Measurements from ENCODE around the gene MOSMO.
A peak's percentile ranks its signal among the peaks of the same experiment; 100 is the strongest.

The MOSMO gene

DNA sequence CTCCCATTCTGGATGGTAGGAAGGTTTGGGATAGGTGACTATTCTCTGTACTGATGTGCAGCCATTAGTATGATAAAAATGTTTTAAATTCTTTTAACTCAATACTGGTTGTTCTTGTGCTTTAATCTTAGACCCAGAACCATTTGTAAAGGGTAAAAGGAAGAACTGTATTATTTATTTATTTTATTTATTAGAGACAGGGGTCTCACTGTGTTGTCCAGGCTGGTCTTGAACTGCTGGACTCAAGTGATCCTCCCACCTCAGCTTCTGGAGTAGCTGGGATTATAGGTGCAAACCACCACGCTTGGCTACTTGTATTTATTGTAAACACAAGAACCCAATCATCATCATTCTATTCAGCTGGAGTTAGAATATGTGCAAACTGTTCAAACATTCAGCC, 2.2 kb upstream of the MOSMO start:
- no peak overlapping the region for H3K4me3 ChIP-seq (ENCODE audit: low read depth, low read length)
- no peak overlapping the region for H4K91ac ChIP-seq (ENCODE audit: low read depth, low read length)
- H3K4ac ChIP-seq (ENCODE audit: low read depth, low read length) = no peak overlapping the region
- H3K23ac ChIP-seq (ENCODE audit: low read length) = no peak overlapping the region
- peaks cover 9 to 12% of the 10 kb centered on the region in 2 experiments for H3K4me1 ChIP-seq (ENCODE audit: control insufficient read depth in 1 of 2, insufficient read depth in 2 of 2, low read length in 2 of 2)
- no peak for DNase-seq
- peaks cover 13% of the 10 kb centered on the region for H3K79me2 ChIP-seq (ENCODE audit: control insufficient read depth, insufficient read depth, low read length, poor library complexity)
- no peak overlapping the region for H2BK5ac ChIP-seq (ENCODE audit: low read depth, low read length, poor library complexity)
- no peak overlapping the region for H2BK12ac ChIP-seq (ENCODE audit: low read length)
- peaks cover 1% of the 10 kb centered on the region for H3K9me3 ChIP-seq (ENCODE audit: insufficient read depth, low read depth, low read length)
- no peak overlapping the region for H2AK5ac ChIP-seq (ENCODE audit: low read length)
- no peak overlapping the region for H2BK120ac ChIP-seq (ENCODE audit: insufficient read depth, low read length, poor library complexity)
- H3K36me3 ChIP-seq (ENCODE audit: control insufficient read depth in 1 of 2, insufficient read depth in 2 of 2, low read length in 2 of 2) = no peaks in the 10 kb centered on the region
- WGBS (ENCODE audit: extremely low coverage, insufficient coverage, insufficient read length) = no CpG with 5 or more reads among the region's 1 CpG
- H3K27me3 ChIP-seq (ENCODE audit: insufficient read depth, low read length) = peaks cover 3% of the 10 kb centered on the region
- no peak overlapping the region for H3K9ac ChIP-seq (ENCODE audit: low read length)
- no peak overlapping the region for H4K12ac ChIP-seq (ENCODE audit: low read depth, low read length)
- no peak overlapping the region for H4K8ac ChIP-seq (ENCODE audit: low read depth, low read length)
- no peak overlapping the region for H2AFZ ChIP-seq (ENCODE audit: insufficient read depth, low read length, poor library complexity)
- no peak overlapping the region for H3K27ac ChIP-seq (ENCODE audit: low read depth, low read length)
- no peak overlapping the region for H3K14ac ChIP-seq (ENCODE audit: low read length)
- H3K79me1 ChIP-seq (ENCODE audit: low read length) = peaks cover 4% of the 10 kb centered on the region
- H3K18ac ChIP-seq (ENCODE audit: low read length) = no peak overlapping the region
- no peak overlapping the region for H3K4me2 ChIP-seq (ENCODE audit: low read length)

DNA sequence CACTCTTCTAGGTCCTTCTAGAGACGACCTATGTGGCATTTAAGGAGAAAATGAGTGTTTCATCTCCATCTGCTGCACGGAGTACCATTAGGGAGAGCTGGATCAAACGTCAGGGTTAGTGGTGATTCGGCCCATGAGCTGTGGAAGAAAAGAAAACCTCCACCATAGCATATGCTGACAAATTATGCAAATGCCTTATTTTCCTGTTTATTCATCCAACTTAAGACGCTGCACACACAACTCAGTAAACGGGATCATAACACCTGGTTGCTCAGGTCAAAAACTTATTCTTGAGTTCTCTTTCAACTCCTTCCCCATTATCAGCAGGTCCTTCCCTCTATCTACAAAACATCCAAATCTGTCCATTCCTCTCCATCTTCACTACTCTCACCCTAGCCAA, 1.3 kb upstream of the MOSMO start:
- Histone ChIP-seq H3K14ac (ENCODE audit: low read length) (no peak overlapping the region), H3K4me1 (ENCODE audit: control insufficient read depth in 1 of 2, insufficient read depth in 2 of 2, low read length in 2 of 2) (peaks cover 9 to 12% of the 10 kb centered on the region in 2 experiments), H2BK12ac (ENCODE audit: low read length) (no peak overlapping the region), H3K4me3 (ENCODE audit: low read depth, low read length) (no peak overlapping the region), H3K4ac (ENCODE audit: low read depth, low read length) (no peak overlapping the region), H3K9ac (ENCODE audit: low read length) (no peak overlapping the region), H3K18ac (ENCODE audit: low read length) (no peak overlapping the region), H2AFZ (ENCODE audit: insufficient read depth, low read length, poor library complexity) (no peak overlapping the region), H3K27me3 (ENCODE audit: insufficient read depth, low read length) (peaks cover 3% of the 10 kb centered on the region), H3K4me2 (ENCODE audit: low read length) (no peak overlapping the region), H2BK5ac (ENCODE audit: low read depth, low read length, poor library complexity) (no peak overlapping the region), H3K79me1 (ENCODE audit: low read length) (peaks cover 4% of the 10 kb centered on the region), H4K91ac (ENCODE audit: low read depth, low read length) (no peak overlapping the region), H2BK120ac (ENCODE audit: insufficient read depth, low read length, poor library complexity) (no peak overlapping the region), H2AK5ac (ENCODE audit: low read length) (no peak overlapping the region), H3K9me3 (ENCODE audit: insufficient read depth, low read depth, low read length) (peaks cover 1% of the 10 kb centered on the region), H3K27ac (ENCODE audit: low read depth, low read length) (no peak overlapping the region), H3K23ac (ENCODE audit: low read length) (no peak overlapping the region), H4K12ac (ENCODE audit: low read depth, low read length) (no peak overlapping the region), H3K36me3 (ENCODE audit: control insufficient read depth in 1 of 2, insufficient read depth in 2 of 2, low read length in 2 of 2) (no peaks in the 10 kb centered on the region), H4K8ac (ENCODE audit: low read depth, low read length) (no peak overlapping the region), H3K79me2 (ENCODE audit: control insufficient read depth, insufficient read depth, low read length, poor library complexity) (peaks cover 13% of the 10 kb centered on the region)
- no peak for DNase-seq
- WGBS (ENCODE audit: extremely low coverage, insufficient coverage, insufficient read length) = no CpG with 5 or more reads among the region's 6 CpGs

DNA sequence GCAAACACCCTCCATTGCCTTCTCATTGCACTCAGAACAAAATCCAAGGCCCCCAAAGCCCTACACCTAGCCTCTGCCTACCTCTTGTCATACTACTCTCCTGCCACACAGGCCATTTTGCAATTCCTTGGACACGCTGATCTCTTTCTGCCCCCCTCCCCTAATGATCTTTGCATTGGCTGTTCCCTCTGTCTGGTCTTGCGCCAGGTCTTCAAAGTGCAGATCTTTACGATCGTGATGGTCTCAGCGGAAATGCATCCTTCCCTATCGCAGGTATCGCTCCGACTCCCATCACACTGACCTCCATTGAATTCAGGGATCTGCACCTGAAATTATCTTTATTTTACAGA, 777 bp upstream of the MOSMO start:
- Histone ChIP-seq H3K23ac (ENCODE audit: low read length) (no peak overlapping the region), H3K14ac (ENCODE audit: low read length) (no peak overlapping the region), H3K27ac (ENCODE audit: low read depth, low read length) (no peak overlapping the region), H3K4ac (ENCODE audit: low read depth, low read length) (no peak overlapping the region), H3K9me3 (ENCODE audit: insufficient read depth, low read depth, low read length) (peaks cover 1% of the 10 kb centered on the region), H3K4me2 (ENCODE audit: low read length) (peak overlapping the region; percentile 81), H4K12ac (ENCODE audit: low read depth, low read length) (peak overlapping the region; percentile 99), H3K4me3 (ENCODE audit: low read depth, low read length) (peak overlapping the region; percentile 98), H2AK5ac (ENCODE audit: low read length) (no peak overlapping the region), H2AFZ (ENCODE audit: insufficient read depth, low read length, poor library complexity) (no peak overlapping the region), H4K91ac (ENCODE audit: low read depth, low read length) (no peak overlapping the region), H2BK5ac (ENCODE audit: low read depth, low read length, poor library complexity) (no peak overlapping the region), H3K18ac (ENCODE audit: low read length) (no peak overlapping the region), H3K27me3 (ENCODE audit: insufficient read depth, low read length) (peaks cover 3% of the 10 kb centered on the region), H3K79me1 (ENCODE audit: low read length) (peaks cover 4% of the 10 kb centered on the region), H3K9ac (ENCODE audit: low read length) (no peak overlapping the region), H3K4me1 (ENCODE audit: control insufficient read depth in 1 of 2, insufficient read depth in 2 of 2, low read length in 2 of 2) (peaks cover 9 to 12% of the 10 kb centered on the region in 2 experiments), H2BK12ac (ENCODE audit: low read length) (no peak overlapping the region), H2BK120ac (ENCODE audit: insufficient read depth, low read length, poor library complexity) (no peak overlapping the region), H4K8ac (ENCODE audit: low read depth, low read length) (peak overlapping the region; percentile 100), H3K79me2 (ENCODE audit: control insufficient read depth, insufficient read depth, low read length, poor library complexity) (peaks cover 13% of the 10 kb centered on the region), H3K36me3 (ENCODE audit: control insufficient read depth in 1 of 2, insufficient read depth in 2 of 2, low read length in 2 of 2) (no peaks in the 10 kb centered on the region)
- WGBS (ENCODE audit: extremely low coverage, insufficient coverage, insufficient read length) = no CpG with 5 or more reads among the region's 8 CpGs
- DNase-seq = no peak

DNA sequence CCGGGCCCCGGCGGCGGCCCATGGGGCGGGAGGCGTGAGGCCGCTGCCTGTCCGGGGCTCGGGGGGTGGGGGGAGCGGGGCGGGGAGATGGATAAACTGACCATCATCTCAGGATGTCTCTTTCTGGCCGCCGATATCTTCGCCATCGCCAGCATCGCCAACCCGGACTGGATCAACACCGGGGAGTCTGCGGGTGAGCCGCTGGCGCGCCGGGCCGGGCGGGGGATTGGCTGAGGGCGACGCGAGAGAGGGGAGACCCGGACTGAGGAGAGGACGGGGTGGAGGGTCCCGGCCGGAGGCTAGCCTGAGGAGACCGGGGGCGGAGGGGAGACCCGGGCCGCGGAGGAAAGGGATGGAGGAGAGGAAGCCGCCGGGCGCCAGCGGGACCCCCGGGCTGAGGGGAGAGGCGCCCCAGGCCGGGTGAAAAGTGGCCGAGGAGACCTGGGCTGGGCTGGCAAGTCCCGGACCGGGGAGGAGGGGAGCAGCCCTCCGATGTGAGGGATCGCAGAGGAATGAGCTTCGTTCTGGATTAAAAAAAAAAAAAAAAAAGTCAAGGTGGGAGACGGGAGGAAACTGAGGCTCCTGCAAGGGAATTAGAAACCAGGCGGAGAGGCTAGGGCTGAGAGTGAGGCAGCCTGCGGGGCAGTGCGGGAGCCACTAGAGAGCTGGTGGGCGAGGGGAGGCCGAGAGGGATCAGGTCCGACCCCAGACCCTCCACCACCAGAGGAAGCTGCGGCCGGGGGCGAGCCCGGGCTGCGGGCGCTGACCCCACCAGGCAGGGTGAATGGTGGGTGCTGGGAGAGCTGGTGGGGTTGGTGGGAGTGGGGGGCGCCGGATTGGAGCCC, 526 bp downstream of the MOSMO start:
- peak overlapping the region; percentile 98 for H3K4me2 ChIP-seq (ENCODE audit: low read length)
- H2BK5ac ChIP-seq (ENCODE audit: low read depth, low read length, poor library complexity) = peak overlapping the region; percentile 65
- peak overlapping the region; percentile 34 for H3K4ac ChIP-seq (ENCODE audit: low read depth, low read length)
- peak in 1 of 2 donors; percentile 51 for DNase-seq
- no CpG with 5 or more reads among the region's 65 CpGs for WGBS (ENCODE audit: extremely low coverage, insufficient coverage, insufficient read length)
- no peak overlapping the region for H2BK12ac ChIP-seq (ENCODE audit: low read length)
- peak overlapping the region; percentile 95 for H2AFZ ChIP-seq (ENCODE audit: insufficient read depth, low read length, poor library complexity)
- peaks cover 9 to 12% of the 10 kb centered on the region in 2 experiments for H3K4me1 ChIP-seq (ENCODE audit: control insufficient read depth in 1 of 2, insufficient read depth in 2 of 2, low read length in 2 of 2)
- no peak overlapping the region for H2BK120ac ChIP-seq (ENCODE audit: insufficient read depth, low read length, poor library complexity)
- peak overlapping the region; percentile 60 for H3K9ac ChIP-seq (ENCODE audit: low read length)
- peak overlapping the region; percentile 99 for H4K8ac ChIP-seq (ENCODE audit: low read depth, low read length)
- H3K18ac ChIP-seq (ENCODE audit: low read length) = peak overlapping the region; percentile 86
- no peak overlapping the region for H3K27ac ChIP-seq (ENCODE audit: low read depth, low read length)
- H4K91ac ChIP-seq (ENCODE audit: low read depth, low read length) = peak overlapping the region; percentile 61
- H4K12ac ChIP-seq (ENCODE audit: low read depth, low read length) = peak overlapping the region; percentile 94
- H3K36me3 ChIP-seq (ENCODE audit: control insufficient read depth in 1 of 2, insufficient read depth in 2 of 2, low read length in 2 of 2) = no peaks in the 10 kb centered on the region
- H3K79me2 ChIP-seq (ENCODE audit: control insufficient read depth, insufficient read depth, low read length, poor library complexity) = peaks cover 13% of the 10 kb centered on the region
- H3K9me3 ChIP-seq (ENCODE audit: insufficient read depth, low read depth, low read length) = no peaks in the 10 kb centered on the region
- H3K14ac ChIP-seq (ENCODE audit: low read length) = peak overlapping the region; percentile 86
- H3K4me3 ChIP-seq (ENCODE audit: low read depth, low read length) = peak overlapping the region; percentile 98
- no peak overlapping the region for H3K23ac ChIP-seq (ENCODE audit: low read length)
- no peak overlapping the region for H2AK5ac ChIP-seq (ENCODE audit: low read length)
- peaks cover 3% of the 10 kb centered on the region for H3K27me3 ChIP-seq (ENCODE audit: insufficient read depth, low read length)
- H3K79me1 ChIP-seq (ENCODE audit: low read length) = peaks cover 4% of the 10 kb centered on the region

Measured in trophoblast cell (in vitro differentiated cells and primary cell).